Effector memory CD8-positive, alpha-beta T cell (primary cell): Measurements from ENCODE around the gene NFAT5.
A peak's percentile ranks its signal among the peaks of the same experiment; 100 is the strongest.
"Not testable (repeated sequence)": the region's sequence is repeated elsewhere in the genome, so short reads cannot be mapped to it uniquely, and the experiment has no call there.

Experiments
- ATAC-seq: fragments of 150-1000 bp; cut with Tn5 transposase; replicated peaks from 2 replicates; pipeline ENCODE4 v1.10.0; 2021; ENCODE audit warnings: mild to moderate bottlenecking, moderate library complexity
- DNase-seq, 3 experiments: peaks; one replicate each; pipeline ENCODE4 v3.0.0; 2021
- H3K27ac Mint-ChIP-seq, 2 donors: one replicate each; pipeline ENCODE4 v1.8.0; 2022; ENCODE audit warnings: mild to moderate bottlenecking in 2 of 2, mixed read lengths in 2 of 2, moderate library complexity in 2 of 2
- H3K27me3 Mint-ChIP-seq, 2 donors: one replicate each; pipeline ENCODE4 v1.8.0; 2022; ENCODE audit warnings: mixed read lengths in 2 of 2
- H3K36me3 Mint-ChIP-seq: one replicate; pipeline ENCODE4 v1.8.0; 2022; ENCODE audit warnings: mild to moderate bottlenecking, moderate library complexity, mixed read lengths; ENCODE audit not compliant: insufficient read depth
- H3K4me1 Mint-ChIP-seq, 2 donors: one replicate each; pipeline ENCODE4 v1.8.0; 2022; ENCODE audit warnings: low read depth in 2 of 2, mixed read lengths in 2 of 2
- H3K4me3 Mint-ChIP-seq, 2 donors: one replicate each; pipeline ENCODE4 v1.8.0; 2022; ENCODE audit warnings: mild to moderate bottlenecking in 2 of 2, mixed read lengths in 2 of 2, moderate library complexity in 2 of 2
- H3K9me3 Mint-ChIP-seq, 2 donors: one replicate each; pipeline ENCODE4 v1.8.0; 2022; ENCODE audit warnings: mixed read lengths in 2 of 2

NFAT5 gene

GRCh38 chr16:69562813-69563212 is 3.0 kb upstream of the NFAT5 start:
- DNase-seq, result no peak
- Mint-ChIP-seq H3K36me3 (peaks cover 15% of the 10 kb centered on the region), H3K4me3 (peak overlapping the region; percentile 84 to 94), H3K27ac (peak overlapping the region; percentile 96 to 99), H3K4me1 (peaks cover 23 to 29% of the 10 kb centered on the region in 2 donors), H3K27me3 (no peaks in the 10 kb centered on the region), H3K9me3 (no peaks in the 10 kb centered on the region)
- ATAC-seq, result no peak

GRCh38 chr16:69563605-69564580 is 1.9 kb upstream of the NFAT5 start:
- Mint-ChIP-seq H3K9me3 (no peaks in the 10 kb centered on the region), H3K4me3 (peak overlapping the region; percentile 84 to 94), H3K27ac (peak overlapping the region; percentile 96 to 99), H3K27me3 (no peaks in the 10 kb centered on the region), H3K4me1 (peaks cover 23 to 32% of the 10 kb centered on the region in 2 donors), H3K36me3 (peaks cover 18% of the 10 kb centered on the region)
- peak; percentile 64 for ATAC-seq
- DNase-seq, result peak; percentile 27 to 38 (median 37)

- peak overlapping the region; percentile 96 to 99 for H3K27ac Mint-ChIP-seq
- ATAC-seq (peak; percentile 21), DNase-seq (no peak)
- H3K9me3 Mint-ChIP-seq, result no peaks in the 10 kb centered on the region
- H3K36me3 Mint-ChIP-seq, result peaks cover 18% of the 10 kb centered on the region
- peaks cover 23 to 42% of the 10 kb centered on the region in 2 donors for H3K4me1 Mint-ChIP-seq
- H3K4me3 Mint-ChIP-seq, result peak overlapping the region; percentile 84 to 94
- no peaks in the 10 kb centered on the region for H3K27me3 Mint-ChIP-seq
These were observed 708 bp upstream of the NFAT5 start for GRCh38 chr16:69564845-69565670.

GRCh38 chr16:69566240-69566980 is 644 bp downstream of the NFAT5 start:
- Mint-ChIP-seq H3K27ac (peak overlapping the region; percentile 99), H3K4me1 (peaks cover 23 to 46% of the 10 kb centered on the region in 2 donors), H3K4me3 (peak overlapping the region; percentile 99 to 100), H3K9me3 (no peaks in the 10 kb centered on the region), H3K36me3 (peaks cover 18% of the 10 kb centered on the region), H3K27me3 (no peaks in the 10 kb centered on the region)
- ATAC-seq (peak; percentile 14), DNase-seq (peak in 2 of 3 experiments; percentile 5 to 16)

GRCh38 chr16:69566981-69567680 is 1.4 kb downstream of the NFAT5 start:
- H3K9me3 Mint-ChIP-seq, result no peaks in the 10 kb centered on the region
- H3K36me3 Mint-ChIP-seq, result peaks cover 18% of the 10 kb centered on the region
- peaks cover 23 to 46% of the 10 kb centered on the region in 2 donors for H3K4me1 Mint-ChIP-seq
- H3K27me3 Mint-ChIP-seq, result no peaks in the 10 kb centered on the region
- ATAC-seq, result no peak
- peak in 1 of 3 experiments; percentile 11 for DNase-seq
- peak overlapping the region; percentile 93 to 99 for H3K27ac Mint-ChIP-seq
- peak overlapping the region; percentile 99 to 100 for H3K4me3 Mint-ChIP-seq

GRCh38 chr16:69568676-69569075 is 2.9 kb downstream of the NFAT5 start:
- ATAC-seq, result no peak
- Mint-ChIP-seq H3K9me3 (no peaks in the 10 kb centered on the region), H3K27ac (peak overlapping the region in 1 of 2 donors; percentile 73)

GRCh38 chr16:69578771-69579170 is 13.0 kb downstream of the NFAT5 start:
- not testable (repeated sequence) for H3K27me3 Mint-ChIP-seq, H3K27ac Mint-ChIP-seq, ATAC-seq, H3K9me3 Mint-ChIP-seq, DNase-seq, H3K4me3 Mint-ChIP-seq
- Mint-ChIP-seq H3K4me1 (peaks cover 5 to 26% of the 10 kb centered on the region in 2 donors), H3K36me3 (peaks cover 10% of the 10 kb centered on the region)

More at GRCh38 chr16:69568676-69569075, 2.9 kb downstream of the NFAT5 start:
- Mint-ChIP-seq H3K36me3 (peaks cover 18% of the 10 kb centered on the region), H3K27me3 (no peaks in the 10 kb centered on the region), H3K4me3 (peak overlapping the region in 1 of 2 donors; percentile 99), H3K4me1 (peaks cover 17 to 39% of the 10 kb centered on the region in 2 donors)
- no peak for DNase-seq

- Mint-ChIP-seq H3K27ac (no peak overlapping the region), H3K27me3 (no peaks in the 10 kb centered on the region), H3K4me1 (peaks cover 5 to 27% of the 10 kb centered on the region in 2 donors), H3K4me3 (no peak overlapping the region), H3K9me3 (no peaks in the 10 kb centered on the region), H3K36me3 (peaks cover 10% of the 10 kb centered on the region)
- no peak for ATAC-seq
- no peak for DNase-seq
These were observed 14.2 kb downstream of the NFAT5 start for GRCh38 chr16:69579783-69580481.

GRCh38 chr16:69581297-69581696 is 15.5 kb downstream of the NFAT5 start:
- no peaks in the 10 kb centered on the region for H3K9me3 Mint-ChIP-seq
- peak overlapping the region in 1 of 2 donors; percentile 46 for H3K27ac Mint-ChIP-seq
- ATAC-seq (no peak), DNase-seq (no peak)
- H3K4me3 Mint-ChIP-seq, result no peak overlapping the region
- H3K4me1 Mint-ChIP-seq, result peaks cover 7 to 33% of the 10 kb centered on the region in 2 donors
- peaks cover 17% of the 10 kb centered on the region for H3K36me3 Mint-ChIP-seq
- H3K27me3 Mint-ChIP-seq, result no peaks in the 10 kb centered on the region

- H3K9me3 Mint-ChIP-seq, result not testable (repeated sequence)
These were observed 18.7 kb downstream of the NFAT5 start for GRCh38 chr16:69584493-69584892.

GRCh38 chr16:69589434-69590269 is 23.9 kb downstream of the NFAT5 start:
- H3K4me1 Mint-ChIP-seq, result peaks cover 13 to 41% of the 10 kb centered on the region in 2 donors
- H3K36me3 Mint-ChIP-seq, result peaks cover 41% of the 10 kb centered on the region
- H3K27me3 Mint-ChIP-seq, result no peaks in the 10 kb centered on the region
- no peak for ATAC-seq
- H3K4me3 Mint-ChIP-seq, result no peak overlapping the region
- H3K27ac Mint-ChIP-seq, result peak overlapping the region; percentile 8 to 44
- H3K9me3 Mint-ChIP-seq, result no peaks in the 10 kb centered on the region
- no peak for DNase-seq

More at GRCh38 chr16:69584493-69584892, 18.7 kb downstream of the NFAT5 start:
- H3K27me3 Mint-ChIP-seq, H3K4me3 Mint-ChIP-seq, DNase-seq, H3K27ac Mint-ChIP-seq, ATAC-seq: not testable (repeated sequence)
- H3K36me3 Mint-ChIP-seq, result peaks cover 38% of the 10 kb centered on the region
- H3K4me1 Mint-ChIP-seq, result peaks cover 5 to 31% of the 10 kb centered on the region in 2 donors
